Activated CD8-positive, alpha-beta memory T cell treated with anti-CD3 and anti-CD28 coated beads, Interleukin-2, amount 50 U/mL, for 4 hours (primary cell): Measurements from ENCODE around the gene FAT1.
"Not testable (repeated sequence)": the region's sequence is repeated elsewhere in the genome, so short reads cannot be mapped to it uniquely, and the experiment has no call there.

ENCODE experiments used
- DNase-seq: peaks from one replicate; pipeline ENCODE4 v3.0.0-alpha.2; 2020

Gene FAT1

DNA sequence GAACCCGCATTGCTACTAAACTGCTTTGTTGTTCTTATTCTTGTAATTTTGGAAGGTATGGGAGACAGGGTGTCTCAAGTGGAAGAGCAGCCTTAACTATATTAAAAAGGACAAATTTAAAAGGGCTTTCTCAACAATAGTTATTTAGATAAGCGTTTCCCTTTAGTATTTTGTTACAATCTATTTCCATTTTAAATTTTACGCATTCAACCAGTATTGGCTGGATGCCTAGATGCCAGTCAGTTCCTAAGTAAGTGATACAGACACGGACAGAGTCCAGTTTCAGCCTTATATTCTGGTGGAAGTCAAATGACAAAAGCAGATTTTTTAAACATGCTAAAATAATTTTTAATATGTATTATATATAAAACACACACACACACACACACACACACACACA, 28.3 kb downstream of the FAT1 start:
- no peak for DNase-seq

DNA sequence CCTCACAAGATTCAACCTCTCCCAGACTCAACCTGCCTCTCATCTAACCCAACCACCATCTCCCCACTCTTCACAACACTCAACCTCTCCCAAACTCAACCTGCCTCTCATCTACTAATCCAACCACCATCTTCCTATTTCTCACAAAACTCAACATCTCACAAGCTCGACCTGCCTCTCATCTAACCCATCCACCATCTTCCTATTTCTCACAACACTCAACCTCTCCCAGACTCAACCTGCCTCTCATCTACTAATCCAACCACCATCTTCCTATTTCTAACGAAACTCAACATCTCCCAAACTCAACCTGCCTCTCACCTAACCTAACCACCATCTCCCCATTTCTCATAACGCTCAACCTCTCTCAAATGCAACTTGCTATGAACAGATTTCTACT, 29.8 kb downstream of the FAT1 start:
- DNase-seq = no peak

DNA sequence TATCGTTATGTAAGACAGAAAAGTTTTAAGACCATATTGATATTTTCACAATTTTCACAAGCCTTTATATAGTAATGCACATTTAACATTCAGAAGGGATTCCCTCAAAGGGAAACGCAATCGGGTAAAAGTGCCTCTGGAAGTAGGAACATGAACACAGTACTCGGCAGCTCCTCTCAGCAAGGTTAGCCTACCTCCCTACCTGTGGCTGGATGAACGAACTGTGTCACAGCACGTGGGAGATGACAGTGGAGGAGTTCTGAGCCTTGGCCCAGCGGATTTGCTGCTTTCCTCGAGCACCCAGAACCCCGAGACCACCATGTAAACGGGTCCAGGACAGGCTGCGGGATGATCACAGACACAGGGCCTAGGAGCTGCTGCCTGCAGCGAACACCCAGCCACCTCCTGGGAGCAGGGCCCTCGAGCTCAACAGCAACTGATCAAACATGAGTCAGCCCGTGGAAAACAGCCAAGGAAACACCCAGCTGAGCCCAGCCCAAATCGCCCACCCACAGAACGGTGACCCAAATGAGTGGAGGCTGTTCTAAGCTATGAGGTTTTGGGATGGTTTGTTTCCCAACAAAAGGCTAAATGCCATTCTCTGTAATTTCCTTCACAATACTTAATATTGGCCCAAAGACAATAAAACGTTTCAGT, 30.4 kb downstream of the FAT1 start:
- no peak for DNase-seq

DNA sequence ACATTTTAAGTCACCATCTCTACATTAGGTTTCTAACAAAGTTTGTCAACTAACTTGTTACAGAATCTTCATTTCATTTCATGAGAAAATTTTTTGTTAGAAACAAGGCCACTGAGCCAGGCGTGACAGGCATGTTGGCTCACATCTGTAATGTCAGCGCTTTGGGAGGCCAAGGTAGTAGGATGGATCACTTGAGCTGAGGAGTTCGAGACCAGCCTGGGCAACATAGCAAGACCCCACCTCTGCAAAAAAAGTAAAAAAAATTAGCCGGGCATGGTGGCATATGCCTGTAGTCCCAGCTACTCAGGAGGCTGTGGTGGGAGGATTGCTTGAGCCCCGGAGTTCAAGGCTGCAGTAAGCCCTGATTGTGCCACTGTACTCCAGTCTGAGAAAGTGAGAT, 32.3 kb downstream of the FAT1 start:
- DNase-seq = no peak

DNA sequence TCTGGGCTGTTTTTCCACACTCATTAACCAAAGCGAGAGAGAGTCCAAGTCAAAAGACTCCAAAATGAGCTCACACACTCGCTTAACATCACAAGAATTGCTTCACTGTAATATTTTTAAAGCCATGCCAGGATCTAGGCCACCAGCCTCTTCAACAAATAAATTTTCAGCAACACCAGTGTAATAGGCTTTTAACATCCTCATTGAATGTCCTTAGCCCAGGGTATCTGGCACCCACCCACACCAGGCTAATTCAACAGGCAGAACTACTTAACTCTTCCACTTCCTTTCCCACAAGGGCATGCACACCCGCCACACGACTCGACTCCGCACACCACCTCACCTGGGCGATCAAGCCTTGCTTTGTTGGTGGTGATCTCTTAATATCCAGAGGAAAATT, 34.2 kb downstream of the FAT1 start:
- DNase-seq = no peak

DNA sequence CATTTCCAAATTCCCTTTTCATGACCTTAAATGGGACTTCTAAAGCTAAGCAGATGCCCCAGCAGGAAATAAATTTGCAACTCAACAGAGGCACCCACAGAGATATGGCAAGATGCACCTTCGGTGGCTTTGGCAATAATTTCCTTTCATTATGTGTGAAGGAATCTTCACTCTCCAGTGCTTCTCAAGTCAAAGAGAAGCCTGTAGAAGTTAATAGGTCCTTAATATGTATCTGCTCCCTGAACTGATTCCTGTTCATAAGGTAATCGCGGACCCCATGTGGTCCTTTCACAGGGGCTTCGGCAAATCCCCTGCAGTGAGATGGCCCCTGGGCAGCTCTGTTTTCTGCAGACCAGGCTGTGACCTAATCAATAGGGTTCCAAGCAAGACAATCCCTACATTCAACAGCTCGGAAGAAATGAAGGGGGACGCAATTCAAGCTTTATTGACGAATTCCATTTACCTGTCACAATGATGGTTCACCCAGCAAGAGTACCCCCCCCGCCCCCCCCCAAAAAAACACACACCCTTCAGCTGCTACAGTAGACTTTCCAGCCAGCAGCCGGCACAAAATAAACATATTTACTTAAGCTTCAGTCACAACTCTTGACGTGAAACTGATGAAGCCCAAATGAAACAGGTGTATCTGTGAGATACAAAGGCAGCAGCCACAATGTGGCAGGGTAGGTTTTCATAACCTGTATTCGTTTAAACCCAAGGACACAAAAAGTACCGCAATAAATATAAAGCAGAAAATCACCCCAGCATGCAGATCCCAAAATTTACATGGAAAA, 35.3 kb downstream of the FAT1 start:
- DNase-seq = no peak

DNA sequence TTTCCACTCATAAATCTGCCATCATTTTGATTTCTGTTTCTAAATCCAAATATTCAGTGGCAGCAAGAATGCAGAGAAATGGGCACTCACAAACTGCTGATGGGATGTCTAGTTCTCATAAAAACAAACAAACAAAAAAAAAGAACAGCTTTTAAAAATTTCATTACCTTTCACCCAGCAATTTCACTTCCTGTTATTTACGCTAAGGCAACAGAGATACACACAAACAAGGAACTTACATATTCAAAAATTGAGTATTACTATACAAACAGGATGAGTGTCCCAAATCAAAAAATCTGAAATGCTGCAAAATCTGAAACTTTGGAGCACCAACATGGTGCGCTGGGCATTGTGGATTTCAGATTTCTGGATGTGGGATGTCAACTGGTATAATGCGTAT, 36.4 kb downstream of the FAT1 start:
- DNase-seq = no peak

DNA sequence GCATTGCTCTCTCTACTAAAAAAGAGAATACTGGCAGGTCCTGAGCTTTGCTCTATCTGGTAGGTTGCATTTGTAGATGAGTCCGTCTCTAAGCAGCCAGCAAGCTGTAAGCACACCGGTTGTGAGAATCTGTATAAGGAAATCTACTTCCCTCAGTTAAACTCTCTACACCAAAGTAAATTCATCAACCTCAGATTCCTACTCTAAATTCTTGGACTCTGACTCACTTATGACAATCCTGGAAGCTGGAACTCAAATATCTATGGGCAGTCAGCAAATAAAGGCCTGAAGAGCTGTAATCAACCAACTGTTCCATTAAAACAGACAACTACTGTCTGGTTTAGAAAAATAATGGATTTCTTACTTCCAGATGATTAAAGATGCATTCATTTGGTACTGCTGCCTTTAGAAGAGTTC, 37.9 kb downstream of the FAT1 start:
- no peak for DNase-seq

DNA sequence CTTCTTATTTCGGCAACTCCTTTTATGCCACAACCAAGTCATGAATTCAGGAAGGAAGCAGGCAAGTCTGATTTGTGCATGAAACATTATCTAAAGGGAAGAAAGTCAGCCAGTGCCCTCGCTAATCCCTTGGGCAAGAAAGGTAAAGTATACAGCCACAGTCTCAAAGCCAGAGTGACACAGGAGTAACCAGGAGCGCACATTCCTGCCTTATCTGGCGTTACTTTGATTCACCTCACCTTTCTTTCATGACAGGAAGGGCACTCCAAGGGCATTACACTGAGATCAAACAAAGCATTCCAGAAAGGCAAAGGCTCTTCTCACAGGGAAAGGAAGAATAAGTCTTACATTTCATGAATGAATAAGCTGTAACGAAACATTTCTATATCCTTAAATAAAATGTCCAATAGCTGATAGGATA, 38.8 kb downstream of the FAT1 start:
- no peak for DNase-seq

DNA sequence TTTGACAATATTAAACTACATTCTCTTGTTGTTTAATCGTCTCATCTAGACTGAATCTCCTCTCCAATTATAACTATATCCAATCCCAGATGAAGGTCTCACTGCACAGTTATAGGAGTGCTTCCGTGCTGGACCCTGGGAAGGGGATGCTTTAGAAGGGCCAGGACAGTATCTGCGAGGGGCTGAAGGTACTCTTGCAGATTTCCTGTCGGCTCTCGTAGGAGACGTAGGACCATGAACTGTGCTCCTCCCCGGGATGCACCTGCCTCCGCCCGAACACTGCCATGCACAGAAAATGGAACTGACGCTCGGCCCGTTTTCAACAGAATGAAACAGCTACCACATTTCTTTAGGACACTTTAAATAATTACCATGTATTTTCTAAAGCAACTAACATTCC, 39.4 kb downstream of the FAT1 start:
- no peak for DNase-seq

DNA sequence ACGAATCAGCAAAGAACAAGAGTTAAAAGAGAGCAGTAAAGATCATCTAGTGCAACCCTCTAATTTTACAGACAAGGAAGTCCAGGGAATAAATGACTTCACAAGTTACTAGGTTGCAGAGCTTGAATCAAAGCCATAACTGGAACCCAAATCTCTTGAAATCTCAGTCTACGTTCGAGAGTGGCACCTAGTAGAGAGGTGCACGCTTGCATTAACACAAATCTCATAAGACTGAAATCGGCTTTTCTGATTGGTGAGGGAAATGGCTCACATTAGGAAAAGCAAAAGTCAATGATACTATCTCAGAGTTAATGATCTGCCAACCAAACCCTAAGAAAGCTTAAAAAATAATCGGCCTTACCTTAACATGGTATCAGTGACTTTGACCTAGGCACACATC, 43.0 kb downstream of the FAT1 start:
- no peak for DNase-seq

DNA sequence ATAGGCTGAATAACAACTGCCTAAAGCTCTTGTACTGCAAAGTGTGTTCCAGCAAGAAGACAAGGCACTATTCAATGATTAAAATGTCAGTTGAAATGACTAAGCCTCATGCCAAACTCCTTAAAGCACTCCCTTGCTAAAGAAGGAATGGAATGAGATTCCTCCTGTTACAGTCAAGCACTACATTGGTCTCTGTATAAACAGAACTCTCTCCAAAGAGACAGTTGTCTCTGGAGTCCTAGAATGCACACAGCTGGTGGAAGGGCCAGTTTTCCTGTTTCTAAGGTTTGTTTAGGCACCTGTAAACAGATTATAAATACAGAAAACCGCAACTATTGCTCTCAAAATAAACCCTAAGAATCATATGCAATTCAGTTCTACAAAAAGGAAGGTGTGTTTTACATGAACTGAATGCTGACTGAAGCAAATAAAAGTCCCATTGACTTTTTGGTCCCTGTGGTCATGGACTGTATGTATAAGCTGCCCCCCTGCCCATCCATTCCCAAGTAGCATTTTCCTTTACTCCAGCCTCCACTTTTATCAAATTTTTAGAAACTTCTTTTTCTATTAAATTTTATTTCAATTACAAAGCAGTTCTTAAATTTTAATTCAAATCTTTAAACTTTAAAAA, 47.0 kb downstream of the FAT1 start:
- no peak for DNase-seq

DNA sequence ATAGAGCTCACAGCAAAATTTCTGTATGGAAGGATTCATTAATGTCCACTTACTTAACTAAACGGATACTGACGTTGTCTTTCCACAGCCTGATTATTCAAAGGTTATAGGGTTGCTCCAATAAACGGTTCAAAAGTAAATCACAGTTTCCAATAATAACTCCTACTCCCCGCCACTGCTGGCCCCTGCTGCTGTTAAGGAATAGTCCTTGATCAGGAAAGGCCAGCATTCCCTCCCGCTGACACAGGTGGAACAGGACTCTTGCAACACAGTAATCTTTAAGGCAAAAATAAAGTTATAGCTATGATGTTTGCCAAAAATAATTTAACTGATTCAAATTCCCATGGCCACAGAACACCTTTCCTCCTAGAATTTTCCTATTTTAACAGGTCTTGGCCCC, 53.9 kb downstream of the FAT1 start:
- no peak for DNase-seq

DNA sequence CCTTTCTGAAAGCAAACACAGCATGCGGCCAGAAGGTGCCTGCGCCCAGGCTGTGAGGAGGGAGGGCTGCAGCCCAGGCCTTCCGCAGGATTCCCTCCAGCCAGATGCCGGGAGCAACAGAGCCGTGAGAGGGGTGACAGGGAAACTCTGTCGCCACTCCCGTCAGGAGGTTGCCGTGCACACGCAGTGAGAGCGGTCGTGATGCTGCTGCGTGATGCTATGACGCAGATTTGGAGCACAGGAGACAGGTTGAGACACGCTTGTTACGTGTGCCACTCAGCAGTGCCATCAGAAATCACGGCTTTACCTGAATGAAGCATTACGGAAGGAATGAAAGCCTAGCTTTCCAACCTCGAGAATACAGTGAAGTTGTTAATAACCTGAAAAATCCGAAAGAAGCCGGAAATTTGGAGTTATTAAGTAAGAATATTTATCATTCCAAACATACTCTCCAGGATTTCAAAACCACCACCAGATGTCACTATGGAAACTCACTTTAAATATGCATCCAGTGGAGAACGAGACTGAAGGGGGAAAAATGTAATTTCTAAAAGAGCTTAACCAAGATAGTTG, 54.4 kb downstream of the FAT1 start:
- DNase-seq = no peak

DNA sequence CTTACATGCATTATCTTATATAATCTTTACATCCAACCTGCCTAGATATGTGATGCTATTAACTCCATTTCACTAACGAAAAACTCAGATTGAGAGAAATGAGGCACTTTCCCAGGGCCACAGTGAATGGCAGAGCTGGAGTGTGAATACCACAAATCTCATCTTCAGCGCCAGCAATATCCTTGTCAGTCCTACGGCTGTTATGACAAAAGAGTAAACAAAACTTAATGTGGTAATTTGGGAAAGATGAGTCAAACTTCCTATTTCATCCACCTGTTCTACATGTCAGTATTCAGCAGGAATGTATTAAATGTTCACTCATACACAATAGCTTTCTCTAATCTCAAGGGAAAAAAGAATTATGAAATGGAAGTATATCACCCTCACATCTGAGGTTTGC, 56.9 kb downstream of the FAT1 start:
- no peak for DNase-seq

DNA sequence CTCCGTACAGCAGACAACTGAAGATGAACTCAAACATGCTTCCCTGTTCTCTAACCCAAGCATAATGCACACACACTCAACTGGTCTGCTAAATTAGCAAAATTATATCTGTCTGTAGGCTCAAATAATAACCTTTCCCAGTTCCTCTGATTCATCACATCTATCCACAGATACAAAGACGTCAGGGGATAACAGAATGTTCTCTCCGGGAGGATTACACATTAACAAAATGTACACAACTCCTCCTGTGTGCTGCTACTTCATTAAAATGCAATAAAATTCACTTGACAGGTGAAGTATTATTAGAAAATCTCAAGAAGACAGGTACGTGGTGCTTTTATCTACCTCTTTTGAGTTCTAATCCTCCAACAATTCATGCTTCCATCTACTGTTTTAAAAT, 57.4 kb downstream of the FAT1 start:
- DNase-seq = no peak

DNA sequence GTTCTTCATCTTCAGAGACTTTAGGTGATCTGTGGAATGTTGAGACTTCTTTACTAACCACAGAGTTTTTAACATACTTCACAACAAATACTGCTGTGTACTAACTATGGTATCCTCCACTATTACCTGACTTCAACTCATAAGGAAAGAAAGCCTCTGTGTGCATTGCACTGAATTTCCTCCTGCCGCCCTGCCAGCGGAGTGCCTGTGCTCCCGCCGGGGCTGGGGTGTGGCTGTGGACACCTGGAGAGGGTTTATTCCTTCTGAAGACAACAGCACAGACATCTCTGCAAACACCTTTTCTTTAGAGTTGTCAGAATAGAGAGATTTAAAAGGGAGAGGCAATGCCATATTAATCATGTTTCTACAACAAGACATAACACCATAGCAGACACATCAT, 63.3 kb downstream of the FAT1 start:
- no peak for DNase-seq

DNA sequence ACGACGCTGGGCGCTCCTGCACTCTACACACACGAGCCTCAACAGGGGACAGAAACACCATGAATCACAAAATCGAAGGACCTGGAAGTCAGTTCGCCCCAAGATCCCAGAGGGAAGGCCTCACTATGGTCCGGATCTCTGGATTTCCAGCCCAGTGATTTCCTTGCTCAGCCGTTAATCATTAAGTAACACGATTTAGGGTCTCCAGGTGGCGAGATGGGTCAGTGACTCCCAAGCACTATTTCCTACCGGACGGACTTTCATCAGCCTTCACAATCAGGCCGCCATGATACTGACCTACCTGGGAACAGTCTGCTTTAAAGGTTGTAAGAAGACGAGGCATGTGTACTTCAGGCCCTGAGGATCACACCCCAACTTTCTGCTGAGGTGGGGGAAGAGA, 63.7 kb downstream of the FAT1 start:
- no peak for DNase-seq

DNA sequence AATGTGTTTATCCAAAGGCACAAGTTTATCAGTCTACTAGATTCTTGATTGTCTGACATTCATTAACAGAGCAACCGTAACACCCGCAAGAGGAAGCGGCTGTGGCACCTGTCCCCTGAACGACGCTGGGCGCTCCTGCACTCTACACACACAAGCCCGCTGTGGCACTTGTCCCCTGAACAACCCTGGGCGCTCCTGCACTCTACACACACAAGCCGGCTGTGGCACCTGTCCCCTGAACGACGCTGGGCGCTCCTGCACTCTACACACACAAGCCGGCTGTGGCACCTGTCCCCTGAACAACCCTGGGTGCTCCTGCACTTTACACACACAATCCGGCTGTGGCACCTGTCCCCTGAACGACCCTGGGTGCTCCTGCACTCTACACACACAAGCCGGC, 64.2 kb downstream of the FAT1 start:
- not testable (repeated sequence) for DNase-seq

DNA sequence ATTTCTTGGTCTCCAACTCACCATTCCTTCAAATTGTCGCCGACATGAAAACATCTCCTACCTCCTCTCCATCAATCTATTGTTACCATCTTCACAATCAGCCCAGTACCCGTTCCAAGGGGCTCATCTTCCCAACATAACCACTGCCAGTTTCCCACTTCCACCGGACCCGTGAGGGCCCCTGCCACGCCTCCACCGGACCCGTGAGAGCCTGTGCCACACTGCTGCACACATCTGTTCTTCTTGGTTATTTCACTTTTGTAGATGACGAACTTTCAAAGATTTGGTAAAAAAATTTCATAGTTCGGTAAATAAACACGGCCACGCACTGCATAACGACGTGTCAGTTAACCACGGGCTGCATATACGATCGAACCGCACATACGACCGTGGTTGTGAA, 65.0 kb downstream of the FAT1 start:
- no peak for DNase-seq

DNA sequence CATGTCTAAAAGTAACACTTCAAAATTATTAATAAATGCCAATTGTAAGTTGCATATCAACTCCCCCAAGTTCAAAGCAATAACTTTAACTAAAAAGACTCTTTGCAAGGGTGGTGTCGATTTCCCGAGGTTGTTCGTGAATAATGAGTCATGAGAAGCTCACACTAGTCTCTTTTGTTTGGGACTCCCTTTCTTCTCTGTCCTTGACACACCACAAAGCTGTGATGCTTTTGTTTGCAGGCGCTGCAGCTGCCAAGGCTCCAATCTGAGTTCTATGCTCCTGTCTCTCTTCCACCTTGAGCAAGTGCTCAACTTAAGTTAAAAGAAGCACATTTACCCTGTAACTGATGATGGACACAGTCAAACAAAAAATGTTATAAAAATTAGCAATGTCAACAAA, 65.9 kb downstream of the FAT1 start:
- no peak for DNase-seq

DNA sequence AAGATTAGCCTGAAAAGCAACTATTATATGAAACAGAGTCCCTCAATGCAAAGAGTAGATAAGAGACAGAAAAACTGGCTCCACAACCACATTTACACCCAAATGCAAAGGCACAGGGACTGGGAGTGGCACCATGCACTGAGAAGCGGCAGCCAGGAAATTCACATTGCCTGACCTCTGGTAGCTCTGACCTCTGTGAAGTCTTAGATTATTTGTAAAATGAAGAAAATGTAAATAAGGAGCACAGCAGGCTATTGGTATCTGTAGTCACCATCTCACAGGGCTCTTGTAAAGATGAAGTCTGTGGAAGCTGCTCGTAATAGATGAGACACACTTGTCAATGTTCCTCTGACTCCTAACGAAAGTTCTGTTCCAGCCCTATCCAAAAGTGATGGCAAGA, 69.7 kb downstream of the FAT1 start:
- DNase-seq = no peak

DNA sequence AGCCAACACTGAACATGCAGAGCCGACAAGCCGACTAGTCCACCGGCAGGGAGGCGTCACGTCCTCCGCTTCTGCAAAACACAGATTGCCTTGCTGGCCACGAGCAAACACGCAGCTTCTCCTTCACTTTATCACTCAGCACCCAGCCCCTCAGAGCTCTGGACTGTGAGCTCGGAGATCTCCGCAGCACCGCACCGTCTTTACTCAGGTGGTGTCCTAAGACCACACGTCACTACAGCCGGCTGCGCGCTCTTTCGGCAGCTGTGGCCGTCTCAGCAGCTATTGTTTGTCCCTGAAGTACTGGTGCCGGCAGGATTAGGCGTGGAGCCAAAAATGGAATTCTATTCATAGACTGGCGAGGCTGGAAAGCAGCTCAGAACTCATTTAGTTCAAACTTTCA, 72.0 kb downstream of the FAT1 start:
- no peak for DNase-seq

DNA sequence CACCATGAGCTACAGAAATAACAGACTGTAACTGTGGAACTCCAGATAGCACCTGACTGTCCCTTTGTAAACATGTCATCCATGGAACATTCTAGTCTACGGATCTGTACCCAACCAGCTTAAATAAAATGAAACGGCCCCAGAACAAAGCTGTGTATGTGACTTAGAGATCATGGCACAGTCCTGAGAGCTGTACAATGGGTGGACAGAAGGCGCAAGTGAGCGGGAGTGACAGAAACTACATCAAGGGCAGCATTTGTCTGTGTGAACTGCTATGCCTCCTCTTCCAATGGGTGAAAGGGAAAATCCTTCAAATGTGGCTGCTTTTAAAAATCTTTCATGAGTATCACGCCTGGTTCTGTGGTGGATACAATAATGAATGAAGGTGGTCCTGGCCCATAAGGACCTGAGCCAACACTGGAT, 72.5 kb downstream of the FAT1 start:
- DNase-seq = no peak
